K562 (cell line): ENCODE data around the gene C4orf17. TPM values are rescaled to one million over a fixed set of nuclear protein-coding genes. Genes with fewer than 3 reads are reported as not detected.

Experiments
- ATAC-seq: fragments of 200-7000 bp; cut with Tn5 transposase; 3 replicates; pipeline ENCODE4 v1.9.1; 2020; ENCODE audit warnings: moderate library complexity
- Bru-seq: library from RNA; stranded (reverse); fragments of 400-500 nt; gene quantifications from one replicate; lab custom pipeline; 2021; lab: Mats Ljungman, UMichigan
- BruChase-seq, 2 experiments: library from RNA; stranded (reverse); fragments of 400-500 nt; gene quantifications; one replicate each; lab custom pipeline; 2021; lab: Mats Ljungman, UMichigan
- BruUV-seq: library from RNA; stranded (reverse); fragments of 400-500 nt; replicated peaks from 2 replicates; lab custom pipeline; 2021; lab: Mats Ljungman, UMichigan
- CTCF ChIA-PET: fragments of 300-600 bp; formaldehyde crosslinking; extraction: SDS; loops from one replicate; lab custom pipeline; 2021; ENCODE audit warnings: low intra/inter-chr PET ratio; lab: Yijun Ruan, JAX
- POLR2A ChIA-PET: fragments of 300-600, 350-650 bp; sonication (Branson Sonifier 250); formaldehyde crosslinking; extraction: SDS; loops from one replicate; lab custom pipeline; 2021; ENCODE audit warnings: antibody characterized with exemption, inconsistent platforms; lab: Yijun Ruan, JAX
- DNase-seq, 4 experiments: peaks; one replicate each; pipeline versions ENCODE4 v3.0.0 to v3.0.0-alpha.2; 2011 to 2018; ENCODE audit warnings: low spot score in 3 of 4, mixed read lengths in 3 of 4; ENCODE audit errors: extremely low read depth in 1 of 4
- FAIRE-seq: peaks from 2 replicates; lab custom pipeline; 2011; peaks lifted over from hg19 to GRCh38; lab: Jason Lieb, UNC
- H2AFZ ChIP-seq: 2 replicates; pipeline ENCODE4 v1.6.0; 2011; ENCODE audit warnings: low read depth, low read length, control low read depth, inconsistent platforms
- H3K27ac ChIP-seq: fragments of 200-600 bp; 3 replicates; pipeline ENCODE4 v1.8.0; 2011; ENCODE audit warnings: low read depth, mild to moderate bottlenecking, control low read depth, inconsistent platforms, low read length, moderate library complexity, mixed read lengths; ENCODE audit errors: extremely low read depth
- H3K27me3 ChIP-seq, 2 experiments: fragments of 300-600 bp in 1 of 2; 2 replicates in 1 of 2; 3 replicates in 1 of 2; pipeline versions ENCODE4 v1.6.0 to v1.8.0; 2011; ENCODE audit warnings: inconsistent platforms in 2 of 2, low read length in 2 of 2, mild to moderate bottlenecking in 1 of 2, mixed read lengths in 1 of 2, moderate library complexity in 1 of 2; ENCODE audit not compliant: control insufficient read depth in 2 of 2, insufficient read depth in 2 of 2
- H3K36me3 ChIP-seq: fragments of 300-600 bp; 3 replicates; pipeline ENCODE4 v1.8.0; 2011; ENCODE audit warnings: mild to moderate bottlenecking, low read length, inconsistent platforms; ENCODE audit not compliant: control insufficient read depth, insufficient read depth
- H3K4me1 ChIP-seq, 2 experiments: fragments of 200-600 bp in 1 of 2; replicated peaks in 1 of 2; 2 replicates in 1 of 2; 3 replicates in 1 of 2; pipeline versions ENCODE4 v1.5.1 to v1.8.0; 2011; ENCODE audit warnings: inconsistent platforms in 2 of 2, low read length in 2 of 2, mild to moderate bottlenecking in 1 of 2, mixed read lengths in 1 of 2, moderate library complexity in 1 of 2; ENCODE audit not compliant: control insufficient read depth in 2 of 2, insufficient read depth in 2 of 2
- H3K4me2 ChIP-seq: 2 replicates; pipeline ENCODE4 v1.6.1; 2011; ENCODE audit warnings: low read length, control low read depth, inconsistent platforms, mixed read lengths; ENCODE audit not compliant: insufficient read depth
- H3K4me3 ChIP-seq: fragments of 200-600 bp; sonication (generic), shearing (Covaris generic); 2 replicates; pipeline ENCODE4 v1.5.1; 2016; ENCODE audit warnings: control low read depth, inconsistent platforms
- H3K79me2 ChIP-seq: fragments of 200-600 bp; 3 replicates; pipeline ENCODE4 v1.8.0; 2011; ENCODE audit warnings: low read length, inconsistent platforms; ENCODE audit not compliant: control insufficient read depth, insufficient read depth
- H3K9ac ChIP-seq, 2 experiments: 2 replicates each; pipeline versions ENCODE4 v1.6.0 to v1.6.1; 2011; ENCODE audit warnings: low read depth in 2 of 2, low read length in 2 of 2, control low read depth in 1 of 2, inconsistent platforms in 1 of 2, mild to moderate bottlenecking in 1 of 2, mixed read lengths in 1 of 2; ENCODE audit not compliant: insufficient read depth in 1 of 2
- H3K9me1 ChIP-seq: one replicate; pipeline ENCODE4 v1.6.0; 2011; ENCODE audit warnings: inconsistent platforms, mild to moderate bottlenecking, low read length, moderate library complexity; ENCODE audit not compliant: control insufficient read depth, insufficient read depth
- H3K9me3 ChIP-seq: replicated peaks from 2 replicates; pipeline ENCODE4 v1.5.1; 2011; ENCODE audit warnings: low read depth, low read length, inconsistent platforms; ENCODE audit not compliant: control insufficient read depth, insufficient read depth
- H4K20me1 ChIP-seq: replicated peaks from 2 replicates; pipeline ENCODE4 v1.6.1; 2011; ENCODE audit warnings: low read length, inconsistent platforms, mixed read lengths; ENCODE audit not compliant: control insufficient read depth, insufficient read depth
- CCNT2 ChIP-seq: IDR thresholded peaks from 2 replicates; pipeline ENCODE4 v1.6.1; 2011; ENCODE audit warnings: borderline replicate concordance, low read depth, mild to moderate bottlenecking, moderate library complexity, mixed read lengths, low read length; ENCODE audit not compliant: insufficient read length; ENCODE audit errors: extremely low read depth
- ETV5 ChIP-seq: sonication (generic); formaldehyde crosslinking; IDR thresholded peaks from 2 replicates; pipeline ENCODE4 v1.4.0; 2020; ENCODE audit warnings: low read depth, mild to moderate bottlenecking, missing genetic modification reagents
- MAFK ChIP-seq: IDR thresholded peaks from 2 replicates; pipeline ENCODE4 v1.6.1; 2011; ENCODE audit warnings: low read length, improper control_type of control experiment
- MBD2 ChIP-seq: sonication (generic); IDR thresholded peaks from 2 replicates; pipeline ENCODE4 v1.6.1; 2016; ENCODE audit warnings: low read depth, borderline replicate concordance
- WGBS: fragments of 100-300 bp; shearing (Covaris generic); methylation state at CpG from one replicate; pipeline ENCODE4 v1.1.6; 2016; ENCODE audit warnings: low coverage, mixed read lengths; ENCODE audit not compliant: insufficient coverage; ENCODE audit errors: missing lambda C conversion rate; 5-methylcytosine and 5-hydroxymethylcytosine counted together
- in situ Hi-C: fragments of 300-500 bp; cut with MboI; formaldehyde crosslinking; loops from 4 replicates; pipeline ENCODE4 v1.15.0; 2018; ENCODE audit warnings: inconsistent platforms, mixed read lengths
- intact Hi-C: fragments of 100-400 bp; cut with micrococcal nuclease; formaldehyde crosslinking; loops from 2 replicates; pipeline ENCODE4 v1.14.2; 2022
- long read RNA-seq, 3 experiments: library from polyadenylated mRNA in 2 of 3; library from RNA in 1 of 3; unstranded in 2 of 3; stranded (forward) in 1 of 3; transcript quantifications; one replicate each; pipeline ENCODE4 v2.0.0, GENCODE V29; 2019 to 2022
- polyA minus RNA-seq, 3 experiments: library from RNA; depleted of rRNA, polyadenylated mRNA; stranded (reverse); fragments of >200 nt; gene quantifications; 2 replicates each; pipeline ENCODE4 v1.2.3, GENCODE V29; 2011
- polyA plus RNA-seq, 8 experiments: library from polyadenylated mRNA; depleted of rRNA in 4 of 8; stranded (reverse) in 5 of 8; unstranded in 3 of 8; fragments of >200 nt; fragmentation: Nextera tagmentation in 2 of 8; fragmentation: Illumina TruSeq in 1 of 8; extraction: Ambion mirVana in 2 of 8; extraction: Trizol in 1 of 8; gene quantifications; 2 replicates each; pipeline versions ENCODE4 v1.2.1 to v1.2.3, GENCODE V29; 2011 to 2014; ENCODE audit warnings: inconsistent platforms in 1 of 8, missing spikeins in 1 of 8
- total RNA-seq, 7 experiments: library from RNA; depleted of rRNA in 6 of 7; stranded (reverse); fragments of >200 nt in 6 of 7; fragmentation: Illumina TruSeq in 2 of 7; extraction: Trizol in 2 of 7; gene quantifications; 2 replicates each; pipeline versions ENCODE4 v1.2.1 to v1.2.3, GENCODE V29; 2011 to 2021; ENCODE audit warnings: low replicate concordance in 1 of 7

The C4orf17 gene
- not detected in 2 replicates for total RNA-seq (2011; cell fraction: chromatin; rRNA removed; ENCODE audit: low replicate concordance)
- not detected in 2 replicates for total RNA-seq (2011; cell fraction: nucleolus; rRNA removed)
- not detected in 2 replicates for total RNA-seq (2011; cell fraction: nucleoplasm; rRNA removed)
- total RNA-seq (2014; rRNA removed) (not detected in 2 replicates), total RNA-seq (2014; rRNA removed; fragmentation: Illumina TruSeq; extraction: Trizol) (not detected in 2 replicates), total RNA-seq (2015; rRNA removed; fragmentation: Illumina TruSeq; extraction: Trizol) (not detected in 2 replicates), total RNA-seq (2021) (not detected in 2 replicates), polyA plus RNA-seq (2011; rRNA removed) (not detected in 2 replicates), polyA plus RNA-seq (2014; fragmentation: Illumina TruSeq; extraction: Trizol) (not detected in 2 replicates), polyA plus RNA-seq (2014; fragmentation: Nextera tagmentation; extraction: Ambion mirVana) (not detected), polyA plus RNA-seq (2014; rRNA removed) (not detected in 2 replicates), polyA minus RNA-seq (2011; rRNA and poly(A)+ RNA removed) (not detected in 2 replicates), Bru-seq, nascent RNA (not detected), BruChase-seq, experiment 1, labeled RNA remaining after a 2-hour chase (not detected), BruChase-seq, experiment 2, labeled RNA remaining after a 6-hour chase (not detected)
- not detected in 2 replicates for polyA plus RNA-seq (2011; cell fraction: cytosol; rRNA removed)
- not detected in 2 replicates for polyA plus RNA-seq (2011; cell fraction: nucleus; rRNA removed)
- not detected in 2 replicates for polyA plus RNA-seq (2012)
- not detected in 2 replicates for polyA minus RNA-seq (2011; cell fraction: cytosol; rRNA and poly(A)+ RNA removed)
- polyA minus RNA-seq (2011; cell fraction: nucleus; rRNA and poly(A)+ RNA removed), result not detected in 2 replicates
- long read RNA-seq, experiment 1, result 0 reads
- long read RNA-seq, experiment 2, result 0 reads
- long read RNA-seq, experiment 3, result 0 reads

DNA sequence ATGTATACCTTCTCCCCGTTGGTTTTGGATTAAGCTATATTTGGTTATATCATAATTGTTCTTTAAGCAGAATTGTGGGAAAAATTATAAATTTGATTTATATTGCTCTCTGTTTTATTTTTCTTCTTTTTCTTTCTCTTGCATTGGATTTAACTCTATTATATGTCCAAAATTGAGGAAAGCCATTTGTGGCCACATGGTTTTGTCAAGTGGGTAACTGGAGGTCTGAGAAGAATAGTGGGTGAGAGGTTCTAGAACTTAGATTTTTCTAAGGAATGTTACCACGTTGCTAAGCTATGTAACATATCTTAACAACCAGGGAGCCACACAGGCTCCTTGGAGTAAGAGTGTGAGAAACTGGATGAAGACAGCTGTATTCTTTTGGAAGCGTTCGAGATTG lies at the start of gene C4orf17:
C4orf17 (plus strand) TSS at position 301 of the 400 bp plus-strand sequence. CDS start 2,061 bp downstream, outside the sequence.
- POLR2A ChIA-PET, result no interaction called here
- Histone ChIP-seq H2AFZ (no peak within 1 kb of the TSS), H3K9me3 (no peaks in the 10 kb centered on the region), H3K4me3 (no peak within 1 kb of the TSS), H3K27ac (no peak within 1 kb of the TSS), H3K4me2 (no peak within 1 kb of the TSS), H3K79me2 (no peaks in the 10 kb centered on the region), H3K27me3 (no peaks in the 10 kb centered on the region), H3K9me1 (no peaks in the 10 kb centered on the region), H3K4me1 (no peaks in the 10 kb centered on the region), H4K20me1 (no peaks in the 10 kb centered on the region)
- BruUV-seq, result no TSS peak
- no peak for DNase-seq
- no peak for FAIRE-seq
- CTCF ChIA-PET, result no interaction called here
- WGBS, result 0% methylated on average over 4 of the region's 4 CpGs
- no peak for ATAC-seq
- in situ Hi-C loops, result no loop called here
- no peak for TF ChIP-seq CCNT2
- TF ChIP-seq MBD2, result no peak
- no peak for TF ChIP-seq ETV5
- no peak for TF ChIP-seq MAFK
- TF ChIP-seq, all 486 proteins: peak for 0
- no peaks in the 10 kb centered on the region for H3K36me3 ChIP-seq
- intact Hi-C loops, result no loop called here
- H3K9ac ChIP-seq, result no peak within 1 kb of the TSS
